B cell (primary cell): Measurements from ENCODE around the gene OXER1. TPM values are rescaled to one million over a fixed set of nuclear protein-coding genes. Genes with fewer than 3 reads are reported as not detected.

Experiments
- ATAC-seq: fragments of 200-7000 bp; cut with Tn5 transposase; one replicate; pipeline ENCODE4 v1.10.0; 2021; ENCODE audit warnings: low read depth, mild to moderate bottlenecking, moderate number of reproducible peaks, moderate library complexity
- CTCF ChIA-PET: fragments of 350-600 bp; sonication (Branson Sonifier 250); formaldehyde crosslinking; loops from one replicate; lab custom pipeline; 2021; ENCODE audit warnings: antibody characterized with exemption, inconsistent platforms; lab: Charles Lee
- POLR2A ChIA-PET: fragments of 350-600 bp; sonication (Branson Sonifier 250); formaldehyde crosslinking; loops from one replicate; lab custom pipeline; 2021; ENCODE audit warnings: antibody characterized with exemption; lab: Charles Lee
- DNase-seq: peaks from one replicate; pipeline ENCODE4 v3.0.0; 2013
- H2AFZ ChIP-seq: 2 replicates; pipeline ENCODE4 v1.6.1; 2012; ENCODE audit warnings: mild to moderate bottlenecking, low read depth, low read length; ENCODE audit not compliant: insufficient read depth, poor library complexity, severe bottlenecking
- H3K27ac ChIP-seq, 2 donors: 1 replicate in 1 of 2; 2 replicates in 1 of 2; pipeline ENCODE4 v1.5.1; 2012 to 2013; ENCODE audit warnings: low read length in 2 of 2, mild to moderate bottlenecking in 2 of 2, moderate library complexity in 1 of 2
- H3K27me3 ChIP-seq, 4 experiments: fragments of 200-600 bp in 1 of 4; sonication (generic) in 1 of 4; replicated peaks in 1 of 4; 1 replicate in 2 of 4; 2 replicates in 2 of 4; pipeline versions ENCODE4 v1.6.1 to v1.7.0; 2013 to 2016; ENCODE audit warnings: low read length in 3 of 4, mild to moderate bottlenecking in 2 of 4, mixed read lengths in 1 of 4, moderate library complexity in 1 of 4; ENCODE audit not compliant: insufficient read depth in 4 of 4, control insufficient read depth in 3 of 4; ENCODE audit errors: control extremely low read depth in 1 of 4
- H3K36me3 ChIP-seq, 2 experiments: replicated peaks in 1 of 2; 1 replicate in 1 of 2; 2 replicates in 1 of 2; pipeline versions ENCODE4 v1.6.1 to v1.7.1; 2013; ENCODE audit warnings: low read length in 1 of 2; ENCODE audit not compliant: insufficient read depth in 2 of 2, control insufficient read depth in 1 of 2; ENCODE audit errors: control extremely low read depth in 1 of 2, extremely low read depth in 1 of 2
- H3K4me1 ChIP-seq, 2 donors: fragments of 200-600 bp in 1 of 2; sonication (generic) in 1 of 2; 1 replicate in 1 of 2; 2 replicates in 1 of 2; pipeline versions ENCODE4 v1.5.1 to v1.6.1; 2013 to 2017; ENCODE audit warnings: low read length in 2 of 2; ENCODE audit not compliant: control insufficient read depth in 2 of 2, insufficient read depth in 2 of 2
- H3K4me2 ChIP-seq: replicated peaks from 2 replicates; pipeline ENCODE3; 2012; ENCODE audit warnings: mild to moderate bottlenecking, low read depth, low read length; ENCODE audit not compliant: poor library complexity, severe bottlenecking
- H3K4me3 ChIP-seq, 5 experiments: fragments of 200-600 bp in 1 of 5; sonication (generic) in 1 of 5; 1 replicate in 3 of 5; 2 replicates in 2 of 5; pipeline versions ENCODE4 v1.5.1 to v1.7.0; 2011 to 2016; ENCODE audit warnings: low read length in 4 of 5, mild to moderate bottlenecking in 4 of 5, low read depth in 2 of 5, control low read depth in 1 of 5, moderate library complexity in 1 of 5; ENCODE audit not compliant: insufficient read depth in 1 of 5; ENCODE audit errors: control extremely low read depth in 1 of 5, extremely low read depth in 1 of 5
- H3K79me2 ChIP-seq: fragments of 200-600 bp; sonication (generic); one replicate; pipeline ENCODE4 v1.6.0; 2016; ENCODE audit warnings: low read length; ENCODE audit not compliant: control insufficient read depth, insufficient read depth
- H3K9ac ChIP-seq: fragments of 200-600 bp; sonication (generic); 2 replicates; pipeline ENCODE4 v1.6.1; 2017; ENCODE audit warnings: mild to moderate bottlenecking, low read length, moderate library complexity
- H3K9me3 ChIP-seq, 3 donors: one replicate each; pipeline versions ENCODE4 v1.6.1 to v1.7.1; 2013; ENCODE audit warnings: low read length in 2 of 3; ENCODE audit not compliant: control insufficient read depth in 2 of 3, insufficient read depth in 1 of 3; ENCODE audit errors: control extremely low read depth in 1 of 3
- H4K20me1 ChIP-seq: 2 replicates; pipeline ENCODE4 v1.6.0; 2012; ENCODE audit warnings: mild to moderate bottlenecking, low read length; ENCODE audit not compliant: insufficient read depth, control insufficient read depth, poor library complexity, severe bottlenecking
- H3K27ac Mint-ChIP-seq: one replicate; pipeline ENCODE4 v1.8.0; 2021; ENCODE audit warnings: mixed read lengths
- H3K27me3 Mint-ChIP-seq: one replicate; pipeline ENCODE4 v1.8.0; 2021; ENCODE audit warnings: mixed read lengths
- H3K4me1 Mint-ChIP-seq: one replicate; pipeline ENCODE4 v1.8.0; 2021; ENCODE audit warnings: mixed read lengths
- H3K4me3 Mint-ChIP-seq: one replicate; pipeline ENCODE4 v1.8.0; 2021; ENCODE audit warnings: mixed read lengths
- H3K9me3 Mint-ChIP-seq: one replicate; pipeline ENCODE4 v1.8.0; 2022; ENCODE audit warnings: mixed read lengths; ENCODE audit not compliant: insufficient read depth
- CTCF ChIP-seq: fragments of 200-600 bp; IDR thresholded peaks from one replicate; pipeline ENCODE4 v1.8.0; 2022; ENCODE audit warnings: antibody characterized with exemption, mild to moderate bottlenecking
- EZH2 ChIP-seq: IDR thresholded peaks from 2 replicates; pipeline ENCODE4 v1.6.1; 2012; ENCODE audit warnings: borderline replicate concordance, low read depth, mild to moderate bottlenecking, moderate library complexity, low read length; ENCODE audit not compliant: insufficient read depth, poor library complexity, severe bottlenecking
- WGBS: methylation state at CpG from one replicate; pipeline ENCODE4 v1.1.5; 2013; ENCODE audit warnings: missing lambda C conversion rate; ENCODE audit not compliant: insufficient coverage; 5-methylcytosine and 5-hydroxymethylcytosine counted together
- intact Hi-C: fragments of 100-400 bp; cut with micrococcal nuclease; formaldehyde crosslinking; loops from one replicate; pipeline ENCODE4 v1.10.0; 2022
- polyA plus RNA-seq: library from polyadenylated mRNA; depleted of rRNA; stranded (reverse); fragments of >200 nt; gene quantifications from 2 replicates; pipeline ENCODE4 v1.2.3, GENCODE V29; 2012
- total RNA-seq, 2 donors: library from RNA; stranded (reverse); fragments of 120-200 nt in 1 of 2; gene quantifications; 1 replicate in 1 of 2; 2 replicates in 1 of 2; pipeline versions ENCODE4 v1.2.3 to v1.2.4, GENCODE V29; 2013 to 2022

The OXER1 gene
- total and polyA plus RNA-seq, 2 donors (not counting 1 experiment from before 2014, with no cell fraction given) = 3.2 to 3.3 TPM

- POLR2A ChIA-PET = no interaction called here
- Histone ChIP-seq H3K79me2 (no peaks in the 10 kb centered on the region), H4K20me1 (no peaks in the 10 kb centered on the region), H3K9me3 (no peaks in the 10 kb centered on the region), H3K36me3 (no peaks in the 10 kb centered on the region), H3K9ac (no peak overlapping the region), H3K4me1 (peaks cover 17 to 20% of the 10 kb centered on the region in 2 donors), H3K27me3 (no peaks in the 10 kb centered on the region), H3K4me3 (no peak overlapping the region), H3K27ac (no peak overlapping the region), H3K4me2 (no peak overlapping the region), H2AFZ (no peak overlapping the region)
- CTCF ChIA-PET = interaction anchor here (2.0 kb wide), 1 partner anchor 13 kb away, joined by 8 read pairs; no protein-coding TSS in a partner anchor
- H3K27me3 Mint-ChIP-seq = no peaks in the 10 kb centered on the region
- WGBS = no CpG with 5 or more reads among the region's 1 CpG
- intact Hi-C loops = no loop called here
- TF ChIP-seq EZH2 (no peak), CTCF (no peak)
- H3K9me3 Mint-ChIP-seq = no peaks in the 10 kb centered on the region
- DNase-seq (no peak), ATAC-seq (no peak)
- H3K4me1 Mint-ChIP-seq = peaks cover 19% of the 10 kb centered on the region
- H3K27ac Mint-ChIP-seq = no peak overlapping the region
- no peak overlapping the region for H3K4me3 Mint-ChIP-seq
These were observed 5.2 kb downstream of the OXER1 start for GRCh38 chr2:42758751-42759150.

- H3K9me3 Mint-ChIP-seq = no peaks in the 10 kb centered on the region
- no peak for ATAC-seq
- POLR2A ChIA-PET = no interaction called here
These were observed 5.8 kb downstream of the OXER1 start for GRCh38 chr2:42757981-42758740.

More at GRCh38 chr2:42757981-42758740, 5.8 kb downstream of the OXER1 start:
- TF ChIP-seq CTCF (no peak), EZH2 (no peak)
- no peak overlapping the region for H3K27ac Mint-ChIP-seq
- H2AFZ ChIP-seq = no peak overlapping the region
- no peaks in the 10 kb centered on the region for H4K20me1 ChIP-seq
- peaks cover 25% of the 10 kb centered on the region for H3K4me1 Mint-ChIP-seq
- no peak overlapping the region for H3K4me3 ChIP-seq
- H3K27me3 Mint-ChIP-seq = no peaks in the 10 kb centered on the region
- intact Hi-C loops = no loop called here
- H3K4me2 ChIP-seq = no peak overlapping the region
- H3K79me2 ChIP-seq = no peaks in the 10 kb centered on the region
- H3K9me3 ChIP-seq = no peaks in the 10 kb centered on the region
- no peak overlapping the region for H3K27ac ChIP-seq
- CTCF ChIA-PET = interaction anchor here (2.0 kb wide), 1 partner anchor 13 kb away, joined by 8 read pairs; no protein-coding TSS in a partner anchor
- 100% methylated on average over 2 of the region's 4 CpGs for WGBS
- H3K4me3 Mint-ChIP-seq = no peak overlapping the region
- DNase-seq = no peak
- peaks cover 23 to 26% of the 10 kb centered on the region in 2 donors for H3K4me1 ChIP-seq
- H3K9ac ChIP-seq = no peak overlapping the region
- H3K27me3 ChIP-seq = no peaks in the 10 kb centered on the region
- no peaks in the 10 kb centered on the region for H3K36me3 ChIP-seq
